Progenitor cell of endocrine pancreas (in vitro differentiated cells): Measurements from ENCODE around the gene FASN. TPM values are rescaled to one million over a fixed set of nuclear protein-coding genes. Genes with fewer than 3 reads are reported as not detected.

Experiments used
- DNase-seq: peaks from one replicate; pipeline ENCODE4 v3.0.0; 2021; ENCODE audit warnings: low spot score; ENCODE audit not compliant: unreplicated experiment
- H3K27ac Mint-ChIP-seq: 2 replicates; pipeline ENCODE4 v1.8.0; 2021; ENCODE audit warnings: mild to moderate bottlenecking, moderate library complexity, mixed read lengths
- H3K27me3 Mint-ChIP-seq: 2 replicates; pipeline ENCODE4 v1.8.0; 2021; ENCODE audit warnings: mixed read lengths
- H3K36me3 Mint-ChIP-seq: 2 replicates; pipeline ENCODE4 v1.8.0; 2022; ENCODE audit warnings: mixed read lengths; ENCODE audit not compliant: insufficient read depth
- H3K4me1 Mint-ChIP-seq: 2 replicates; pipeline ENCODE4 v1.8.0; 2021; ENCODE audit warnings: low read depth, mixed read lengths
- H3K4me3 Mint-ChIP-seq: 2 replicates; pipeline ENCODE4 v1.8.0; 2021; ENCODE audit warnings: low read depth, mild to moderate bottlenecking, moderate library complexity, mixed read lengths
- H3K9me3 Mint-ChIP-seq: 2 replicates; pipeline ENCODE4 v1.8.0; 2021; ENCODE audit warnings: low read depth, mixed read lengths
- CTCF ChIP-seq: fragments of 200-600 bp; sonication (generic); IDR thresholded peaks from one replicate; pipeline ENCODE4 v1.5.0; 2021; ENCODE audit warnings: antibody characterized with exemption, mild to moderate bottlenecking; ENCODE audit not compliant: unreplicated experiment
- total RNA-seq: library from RNA; stranded (reverse); gene quantifications from 2 replicates; pipeline ENCODE4 v1.2.1, GENCODE V29; 2021

The FASN gene
- total RNA-seq, 1 donor from 2014 or later = 308 TPM

DNA sequence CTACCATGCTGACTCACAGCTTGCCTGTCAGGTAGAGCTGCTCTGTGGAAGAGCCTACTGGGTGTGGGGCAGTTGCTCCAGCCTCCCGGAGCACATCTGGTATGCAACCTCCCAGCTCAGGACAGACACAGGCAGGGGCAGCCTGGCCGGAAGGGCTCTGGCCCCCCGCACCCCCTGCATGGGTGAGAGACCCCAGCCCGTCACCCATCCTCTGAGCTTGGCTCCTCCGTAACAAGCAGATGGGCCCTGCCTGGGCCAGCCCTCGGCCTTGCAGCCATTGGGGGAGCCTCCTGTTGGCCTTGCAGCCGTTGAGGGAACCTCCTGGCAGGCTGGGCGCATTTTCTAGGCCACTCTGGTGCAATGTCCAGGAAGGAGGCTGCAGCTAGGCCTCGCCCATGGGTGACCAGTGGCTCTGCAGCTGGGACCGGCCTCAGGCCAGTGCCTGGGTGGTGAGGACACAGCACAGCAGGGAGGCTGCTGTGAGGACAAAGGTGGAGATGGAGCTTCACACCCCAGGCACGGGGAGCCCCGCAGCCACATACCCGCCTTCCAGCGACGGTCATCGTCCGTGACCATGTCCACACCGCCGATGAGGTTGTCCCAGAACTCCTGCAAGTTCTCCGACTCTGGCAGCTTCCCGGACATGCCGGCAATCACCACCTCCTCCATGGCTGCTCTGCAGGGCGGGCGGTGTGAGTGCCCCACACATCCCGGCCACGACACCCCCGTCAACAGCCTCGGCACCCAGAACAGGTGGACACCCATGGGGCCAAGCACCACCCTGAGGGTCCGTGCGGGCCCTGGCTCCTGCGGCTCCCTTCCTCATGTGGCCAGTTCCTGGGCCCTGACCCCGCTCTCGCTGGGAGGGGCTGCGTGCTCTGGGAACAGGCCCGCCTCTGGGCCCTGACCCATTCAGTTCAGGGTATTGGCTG is 2.0 kb downstream of the FASN start:
- no peak overlapping the region for H3K27ac Mint-ChIP-seq
- no peak for TF ChIP-seq CTCF

GRCh38 chr17:82094931-82095776 is 2.9 kb downstream of the FASN start:
- DNase-seq = no peak
- no peaks in the 10 kb centered on the region for H3K9me3 Mint-ChIP-seq
- no peak overlapping the region for H3K27ac Mint-ChIP-seq
- peaks cover 5% of the 10 kb centered on the region for H3K4me1 Mint-ChIP-seq
- no peaks in the 10 kb centered on the region for H3K27me3 Mint-ChIP-seq
- peaks cover 2% of the 10 kb centered on the region for H3K36me3 Mint-ChIP-seq
- H3K4me3 Mint-ChIP-seq = peak overlapping the region; percentile 66
- TF ChIP-seq CTCF = no peak

More for the DNA sequence above, 2.0 kb downstream of the FASN start:
- Mint-ChIP-seq H3K36me3 (peaks cover 2% of the 10 kb centered on the region), H3K9me3 (no peaks in the 10 kb centered on the region), H3K27me3 (no peaks in the 10 kb centered on the region), H3K4me3 (peak overlapping the region; percentile 72), H3K4me1 (peaks cover 5% of the 10 kb centered on the region)
- no peak for DNase-seq

- Mint-ChIP-seq H3K4me1 (peaks cover 1% of the 10 kb centered on the region), H3K36me3 (no peaks in the 10 kb centered on the region), H3K27me3 (no peaks in the 10 kb centered on the region), H3K9me3 (no peaks in the 10 kb centered on the region), H3K4me3 (no peak overlapping the region), H3K27ac (no peak overlapping the region)
- TF ChIP-seq CTCF = no peak
- DNase-seq = no peak
These were observed 4.9 kb downstream of the FASN start for GRCh38 chr17:82092995-82093751.

- no peak for TF ChIP-seq CTCF
- no peak for DNase-seq
- H3K27ac Mint-ChIP-seq = no peak overlapping the region
- H3K27me3 Mint-ChIP-seq = no peaks in the 10 kb centered on the region
- H3K4me1 Mint-ChIP-seq = peaks cover 1% of the 10 kb centered on the region
- H3K36me3 Mint-ChIP-seq = no peaks in the 10 kb centered on the region
- H3K4me3 Mint-ChIP-seq = no peak overlapping the region
- H3K9me3 Mint-ChIP-seq = no peaks in the 10 kb centered on the region
These were observed 5.4 kb downstream of the FASN start for GRCh38 chr17:82092628-82092994.
